ENCODE results near the gene GLDN. TPM values are rescaled to one million over a fixed set of nuclear protein-coding genes. Genes with fewer than 3 reads are reported as not detected.

GLDN gene
- total and polyA plus RNA-seq, 2 of the 4 experiments (the other 2 are of a cell fraction), result under 0.01 TPM; not detected in 1

DNA sequence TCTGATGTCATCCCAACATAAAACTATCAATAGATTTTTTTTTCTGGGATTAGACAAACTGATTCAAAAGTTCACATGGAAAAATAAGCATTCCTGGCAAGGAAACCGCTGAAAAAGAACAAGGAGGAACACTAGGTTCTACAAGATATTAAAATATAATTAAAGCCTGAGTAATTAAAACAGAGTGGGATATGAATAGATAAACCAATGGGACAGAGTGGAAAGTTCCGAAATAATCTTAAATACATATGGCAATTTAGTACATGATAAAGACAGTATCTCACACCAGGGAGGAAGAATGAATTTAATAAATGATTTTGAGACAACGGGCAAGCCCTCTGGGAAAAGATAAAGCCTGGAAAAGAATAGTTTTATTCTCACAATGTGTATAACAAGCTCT, 4.7 kb downstream of the GLDN start:
- DNase-seq (no peak), ATAC-seq (ENCODE audit: low read depth) (no peak)
- Histone ChIP-seq H4K8ac (ENCODE audit: low read depth in 2 of 2, low read length in 2 of 2) (no peak overlapping the region), H3K4me3 (ENCODE audit: insufficient read depth, low read depth, low read length) (no peak overlapping the region), H3K56ac (ENCODE audit: extremely low read depth, insufficient read depth, low read length) (no peak overlapping the region), H3K27me3 (ENCODE audit: control insufficient read depth, insufficient read depth, low read length) (peaks cover 40% of the 10 kb centered on the region), H3K36me3 (ENCODE audit: control insufficient read depth, insufficient read depth, low read length) (no peaks in the 10 kb centered on the region), H3K27ac (ENCODE audit: insufficient read depth, low read length) (no peak overlapping the region), H3K23ac (ENCODE audit: low read depth, low read length) (no peak overlapping the region), H2BK120ac (ENCODE audit: low read depth, low read length) (no peak overlapping the region), H3K9me3 (ENCODE audit: control insufficient read depth, insufficient read depth, low read length) (no peaks in the 10 kb centered on the region), H2BK15ac (ENCODE audit: low read depth, low read length) (no peak overlapping the region), H2BK20ac (ENCODE audit: low read depth, low read length) (no peak overlapping the region), H2BK5ac (ENCODE audit: low read depth, low read length, poor library complexity, severe bottlenecking) (no peak overlapping the region), H4K91ac (ENCODE audit: insufficient read depth, low read depth, low read length) (no peak overlapping the region), H3K4me1 (ENCODE audit: control insufficient read depth, insufficient read depth, low read length) (no peaks in the 10 kb centered on the region; the same call in 1 of the 2 replicates), H4K20me1 (ENCODE audit: insufficient read depth, low read length) (no peaks in the 10 kb centered on the region), H4K5ac (ENCODE audit: low read depth, low read length) (no peak overlapping the region), H3K9ac (ENCODE audit: low read depth, low read length) (no peak overlapping the region), H3K14ac (replicated peaks; ENCODE audit: low read depth, low read length) (no peak overlapping the region), H3K9me1 (ENCODE audit: insufficient read depth, low read length) (no peaks in the 10 kb centered on the region), H2AK9ac (replicated peaks; ENCODE audit: low read depth, low read length, poor library complexity) (no peak overlapping the region), H3K4ac (ENCODE audit: low read depth, low read length) (no peak overlapping the region), H2AK5ac (ENCODE audit: low read depth, low read length) (no peak overlapping the region), H3K18ac (ENCODE audit: low read depth, low read length) (no peak overlapping the region), H3K79me1 (ENCODE audit: low read depth in 1 of 2, low read length in 2 of 2) (no peaks in the 10 kb centered on the region), H3K4me2 (ENCODE audit: low read depth, low read length) (no peak overlapping the region), H2AFZ (replicated peaks; ENCODE audit: low read length, poor library complexity) (no peak overlapping the region)
- BruUV-seq (replicated peaks), result no TSS peak
- no CpG with 5 or more reads among the region's 3 CpGs for WGBS, 2 experiments (ENCODE audit: extremely low coverage in 2 of 2, insufficient read length in 1 of 2)
- CTCF ChIA-PET, result no interaction called here
- dilution Hi-C loops (cut with HindIII; ENCODE audit: low sequenced_read_pairs, unreplicated experiment) (no loop called here), intact Hi-C loops (cut with micrococcal nuclease) (no loop called here), in situ Hi-C loops (cut with MboI; ENCODE audit: low sequenced_read_pairs) (no loop called here)
- POLR2A ChIA-PET (ENCODE audit: unreplicated experiment), result no interaction called here
- TF ChIP-seq MXI1 (IDR thresholded peaks at IDR 0.05; ENCODE audit: borderline replicate concordance, low read depth, low read length), result no peak
- no peak for TF ChIP-seq RCOR1 (IDR thresholded peaks at IDR 0.05; ENCODE audit: insufficient replicate concordance, low read length)
- TF ChIP-seq CHD1 (IDR thresholded peaks at IDR 0.05; ENCODE audit: low read depth, low read length), result no peak
- TF ChIP-seq BHLHE40 (IDR thresholded peaks at IDR 0.05; ENCODE audit: low read depth, low read length), result no peak
- TF ChIP-seq, protein P1, sequence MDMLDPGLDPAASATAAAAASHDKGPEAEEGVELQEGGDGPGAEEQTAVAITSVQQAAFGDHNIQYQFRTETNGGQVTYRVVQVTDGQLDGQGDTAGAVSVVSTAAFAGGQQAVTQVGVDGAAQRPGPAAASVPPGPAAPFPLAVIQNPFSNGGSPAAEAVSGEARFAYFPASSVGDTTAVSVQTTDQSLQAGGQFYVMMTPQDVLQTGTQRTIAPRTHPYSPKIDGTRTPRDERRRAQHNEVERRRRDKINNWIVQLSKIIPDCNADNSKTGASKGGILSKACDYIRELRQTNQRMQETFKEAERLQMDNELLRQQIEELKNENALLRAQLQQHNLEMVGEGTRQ (IDR thresholded peaks at IDR 0.05; ENCODE audit: low read depth, low read length), result no peak
- no peak for TF ChIP-seq RFX5 (IDR thresholded peaks at IDR 0.05; ENCODE audit: low read depth, low read length)
- TF ChIP-seq MAFK (IDR thresholded peaks at IDR 0.05; ENCODE audit: low read depth, low read length), result no peak
- no peak for TF ChIP-seq CTCF (conservative IDR thresholded peaks at IDR 0.05; ENCODE audit: low read depth, low read length)
- no peak for TF ChIP-seq FOS (IDR thresholded peaks at IDR 0.05; ENCODE audit: low read depth, low read length)
- TF ChIP-seq ELK1 (IDR thresholded peaks at IDR 0.05; ENCODE audit: borderline replicate concordance, low read depth, low read length), result no peak
- no peak for TF ChIP-seq RAD21 (IDR thresholded peaks at IDR 0.05; ENCODE audit: low read length)
- no peak for TF ChIP-seq CEBPB (IDR thresholded peaks at IDR 0.05; ENCODE audit: low read depth, low read length)
- TF ChIP-seq NFE2L2 (IDR thresholded peaks at IDR 0.05; ENCODE audit: low read depth, low read length), result no peak
- TF ChIP-seq SMC3 (IDR thresholded peaks at IDR 0.05; ENCODE audit: low read depth, low read length), result no peak
- TF ChIP-seq POLR2A (IDR thresholded peaks at IDR 0.05; ENCODE audit: low read depth, low read length), result no peak
- no peak for TF ChIP-seq MAZ (IDR thresholded peaks at IDR 0.05; ENCODE audit: borderline replicate concordance, low read depth, low read length)
